Ammon's horn (tissue), 1 donor: ENCODE results near the gene TM9SF1.
"Not testable (repeated sequence)": the region's sequence is repeated elsewhere in the genome, so short reads cannot be mapped to it uniquely, and the experiment has no call there.

Experiments
- DNase-seq: peaks from one replicate; pipeline ENCODE4 v3.0.0-alpha.2; 2016; ENCODE audit warnings: low spot score

TM9SF1 gene

GRCh38 chr14:24224618-24225071 lies 29.4 kb upstream of the TM9SF1 start:
- DNase-seq = no peak

DNA sequence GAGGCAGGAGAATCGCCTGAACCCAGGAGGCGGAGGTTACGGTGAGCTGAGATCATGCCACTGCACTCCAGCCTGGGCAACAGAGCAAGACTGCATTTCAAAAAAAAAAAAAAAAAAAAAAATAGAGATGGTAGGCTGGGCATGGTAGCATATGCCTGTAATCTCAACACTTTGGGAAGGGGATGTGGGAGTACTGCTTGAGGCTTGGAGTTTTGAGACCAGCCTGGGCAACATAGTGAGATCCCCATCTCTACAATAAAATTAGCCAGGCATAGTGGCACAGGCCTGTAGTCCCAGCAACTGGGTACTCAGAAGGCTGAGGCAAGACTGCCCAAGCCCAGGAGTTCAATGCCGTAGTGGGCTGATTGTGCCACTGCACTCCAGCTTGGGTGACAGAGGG lies 27.7 kb upstream of the TM9SF1 start:
- not testable (repeated sequence) for DNase-seq

GRCh38 chr14:24219521-24219920 lies 24.3 kb upstream of the TM9SF1 start:
- no peak for DNase-seq

- DNase-seq = no peak
Measured at GRCh38 chr14:24219080-24219479, 23.8 kb upstream of the TM9SF1 start.

- not testable (repeated sequence) for DNase-seq
Measured at GRCh38 chr14:24216876-24217275, 21.6 kb upstream of the TM9SF1 start.

- DNase-seq = no peak
Measured at GRCh38 chr14:24216345-24216699, 21.1 kb upstream of the TM9SF1 start.

DNA sequence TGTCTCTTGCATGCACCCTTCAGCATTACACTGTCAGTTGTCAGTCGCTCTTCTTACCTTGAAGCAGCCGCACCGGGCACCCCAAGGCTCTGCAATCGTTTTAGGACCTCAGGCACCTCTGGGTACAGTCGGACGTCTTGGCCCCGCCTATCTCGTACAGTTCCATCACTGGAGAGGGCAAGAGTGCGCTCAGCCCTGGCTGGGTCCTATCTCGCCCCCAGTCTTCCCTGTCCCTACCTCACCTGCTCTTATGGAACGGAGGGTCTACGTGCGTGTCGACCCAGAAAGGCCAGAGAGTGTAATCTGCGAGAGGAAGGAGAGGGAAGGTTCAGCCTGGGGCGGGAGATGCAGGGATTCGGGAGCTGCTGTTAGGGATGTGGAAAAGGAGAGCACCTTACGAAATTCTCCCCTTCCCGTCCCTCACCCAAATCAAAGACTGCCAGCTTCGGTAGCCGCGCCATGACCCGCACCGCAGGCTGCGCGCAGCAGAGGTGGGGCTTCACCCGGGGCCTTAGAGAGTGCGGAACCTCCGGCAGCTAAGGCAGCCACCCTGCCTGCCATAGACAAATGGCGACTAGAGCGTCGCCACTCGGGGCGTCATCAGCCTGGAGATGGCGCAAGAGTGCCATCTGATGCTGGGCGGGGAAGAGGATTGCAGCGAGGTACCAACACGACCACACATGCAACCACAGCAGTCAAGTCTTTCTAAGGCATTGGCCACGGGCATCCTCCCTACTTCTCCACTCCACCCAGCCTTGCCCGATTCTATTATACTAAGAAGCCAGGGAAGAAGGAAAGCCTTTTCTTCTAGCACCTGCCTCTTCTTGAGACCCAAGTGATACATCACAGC lies 20.5 kb upstream of the TM9SF1 start, which contains the start of gene MDP1:
Gene MDP1 (minus strand): TSS at position 572 of the 850 bp plus-strand sequence. CDS start 111 bp downstream, at position 461.
- peak; percentile 97 for DNase-seq

GRCh38 chr14:24213866-24214662 lies 18.8 kb upstream of the TM9SF1 start:
- DNase-seq = no peak

DNA sequence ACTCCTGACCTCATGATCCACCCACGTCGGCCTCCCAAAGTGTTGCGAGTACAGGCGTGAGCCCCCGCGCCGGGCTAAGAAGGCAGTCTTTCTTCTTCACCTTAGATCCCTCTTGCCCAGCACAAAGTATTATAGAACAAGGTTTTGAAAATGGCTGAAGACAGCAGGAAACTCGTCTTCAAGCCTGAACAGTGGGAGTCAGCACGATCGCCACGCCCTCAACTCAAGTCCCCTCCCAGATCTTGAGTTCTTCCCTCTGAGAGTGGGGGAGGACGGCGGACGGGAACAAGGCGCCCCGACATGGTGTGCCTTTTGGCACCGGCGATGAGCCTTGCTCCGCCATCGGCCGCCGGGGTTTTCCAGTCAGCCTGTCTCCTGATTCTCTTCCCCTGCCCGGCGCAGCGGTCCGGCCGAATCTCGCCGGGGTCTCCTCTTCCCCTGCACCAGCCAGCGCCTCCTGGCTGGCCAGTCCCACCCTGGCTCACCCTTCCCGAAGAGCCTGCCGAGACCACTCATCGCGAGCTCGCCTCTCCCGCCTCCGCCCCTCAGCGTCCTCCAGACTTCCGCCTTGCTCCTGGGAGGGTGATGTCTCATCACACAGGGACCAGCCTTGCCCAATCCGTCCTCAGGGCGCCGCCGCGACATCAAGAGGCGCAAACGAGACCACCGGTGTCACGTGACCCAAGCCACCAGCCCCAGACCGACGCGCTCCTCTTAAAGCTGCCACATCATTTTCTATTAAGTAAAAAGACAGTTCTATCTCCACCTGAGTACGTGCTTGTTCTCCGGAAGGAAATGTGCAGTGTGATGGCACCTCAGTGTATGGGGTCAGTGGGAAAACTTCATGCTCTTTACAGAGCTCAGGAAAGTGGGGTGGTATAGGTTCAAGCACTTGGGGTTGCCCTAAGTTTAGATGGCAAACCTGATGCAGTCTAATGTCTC lies 18.0 kb upstream of the TM9SF1 start, which contains the start of gene CHMP4A:
Gene CHMP4A (minus strand): TSS at position 565 of the 942 bp plus-strand sequence. CDS start 49 bp downstream, at position 516.
- peak; percentile 98 for DNase-seq

GRCh38 chr14:24211311-24211710 lies 16.1 kb upstream of the TM9SF1 start:
- no peak for DNase-seq

GRCh38 chr14:24207625-24208024 lies 12.4 kb upstream of the TM9SF1 start:
- DNase-seq = no peak

DNA sequence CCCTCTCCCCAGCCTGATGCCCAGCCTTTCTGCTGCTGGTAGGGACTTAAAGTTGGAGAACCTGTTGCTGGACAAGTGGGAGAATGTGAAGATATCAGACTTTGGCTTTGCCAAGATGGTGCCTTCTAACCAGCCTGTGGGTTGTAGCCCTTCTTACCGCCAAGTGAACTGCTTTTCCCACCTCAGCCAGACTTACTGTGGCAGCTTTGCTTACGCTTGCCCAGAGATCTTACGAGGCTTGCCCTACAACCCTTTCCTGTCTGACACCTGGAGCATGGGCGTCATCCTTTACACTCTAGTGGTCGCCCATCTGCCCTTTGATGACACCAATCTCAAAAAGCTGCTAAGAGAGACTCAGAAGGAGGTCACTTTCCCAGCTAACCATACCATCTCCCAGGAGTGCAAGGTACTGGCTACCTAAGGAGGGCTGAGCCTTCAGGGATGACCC lies 11.9 kb upstream of the TM9SF1 start:
- no peak for DNase-seq

DNA sequence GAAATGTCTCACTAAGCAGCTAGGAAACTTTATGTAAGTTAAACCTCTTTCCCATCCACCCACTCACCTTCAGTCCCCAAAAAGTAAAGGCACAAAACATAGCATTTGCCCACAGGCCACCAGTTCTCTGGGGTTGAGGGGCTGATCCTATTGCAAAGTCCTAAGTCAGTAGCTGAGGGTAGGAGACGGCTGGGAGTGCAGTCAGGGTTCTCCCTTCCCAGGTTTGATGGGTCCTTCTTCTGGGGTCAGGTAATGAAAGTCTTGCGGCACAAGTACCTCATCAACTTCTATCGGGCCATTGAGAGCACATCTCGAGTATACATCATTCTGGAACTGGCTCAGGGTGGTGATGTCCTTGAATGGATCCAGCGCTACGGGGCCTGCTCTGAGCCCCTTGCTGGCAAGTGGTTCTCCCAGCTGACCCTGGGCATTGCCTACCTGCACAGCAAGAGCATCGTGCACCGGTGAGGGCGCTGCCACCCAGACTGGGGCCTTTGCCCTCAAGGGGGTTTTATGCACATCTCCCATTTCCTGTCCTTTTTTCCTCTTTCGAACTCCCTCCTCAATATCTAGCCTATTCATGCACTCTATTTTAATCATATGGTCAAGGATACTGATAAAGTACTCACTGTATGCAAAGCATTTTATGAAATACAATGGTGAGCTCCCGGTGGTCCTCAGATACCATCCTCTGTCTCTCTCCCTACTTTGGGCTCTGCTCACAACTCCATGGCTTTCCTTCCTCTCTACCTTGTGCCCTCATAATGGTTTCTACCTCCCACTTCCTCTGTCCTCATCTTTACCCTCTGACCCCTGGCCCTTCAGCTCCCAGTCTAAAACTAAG lies 11.2 kb upstream of the TM9SF1 start:
- no peak for DNase-seq

DNA sequence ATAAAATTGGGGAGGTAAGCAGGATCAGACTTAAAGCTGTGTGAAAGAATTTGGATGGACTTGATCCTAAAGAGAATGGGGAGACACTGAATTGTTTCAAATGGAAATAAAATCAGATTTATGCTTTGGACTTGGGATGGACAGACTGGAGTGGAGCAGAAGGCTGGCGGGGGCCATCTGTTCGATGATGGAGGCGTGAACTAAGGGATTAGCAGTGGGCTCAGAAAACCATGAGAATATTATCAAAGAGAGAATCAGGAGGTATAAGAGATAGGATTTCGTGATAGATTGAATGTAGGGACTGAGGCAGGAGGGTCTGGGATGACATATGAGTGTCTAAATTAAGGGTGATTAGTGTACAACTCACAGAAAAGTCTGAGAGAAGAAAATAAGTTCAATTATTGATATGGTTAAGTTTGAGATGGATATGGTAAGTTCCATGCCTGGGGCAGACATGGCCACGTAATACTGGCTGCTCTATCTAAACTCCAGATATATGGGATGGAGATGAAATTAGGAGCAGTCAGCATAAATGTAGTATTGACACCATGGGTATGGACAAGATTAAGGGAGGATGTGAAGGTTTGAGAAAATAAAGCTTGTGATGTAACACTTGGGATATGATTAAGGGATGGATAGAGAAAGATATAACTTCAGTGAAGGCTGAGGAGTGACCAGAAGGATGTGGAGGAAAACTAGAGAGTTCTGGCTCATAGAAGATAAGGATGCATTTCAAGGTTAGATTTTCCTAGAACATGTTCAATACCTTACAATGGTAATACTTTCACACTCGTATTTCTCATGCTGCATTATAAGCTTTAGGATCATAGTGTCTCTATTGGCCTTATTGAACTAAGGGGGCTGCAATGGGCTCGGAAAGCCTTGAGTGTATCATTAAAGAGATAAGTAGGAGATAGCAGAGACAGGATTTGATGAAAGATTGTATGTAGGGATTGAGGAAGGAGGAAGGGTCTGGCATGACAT lies 9.2 kb upstream of the TM9SF1 start:
- DNase-seq = no peak

DNA sequence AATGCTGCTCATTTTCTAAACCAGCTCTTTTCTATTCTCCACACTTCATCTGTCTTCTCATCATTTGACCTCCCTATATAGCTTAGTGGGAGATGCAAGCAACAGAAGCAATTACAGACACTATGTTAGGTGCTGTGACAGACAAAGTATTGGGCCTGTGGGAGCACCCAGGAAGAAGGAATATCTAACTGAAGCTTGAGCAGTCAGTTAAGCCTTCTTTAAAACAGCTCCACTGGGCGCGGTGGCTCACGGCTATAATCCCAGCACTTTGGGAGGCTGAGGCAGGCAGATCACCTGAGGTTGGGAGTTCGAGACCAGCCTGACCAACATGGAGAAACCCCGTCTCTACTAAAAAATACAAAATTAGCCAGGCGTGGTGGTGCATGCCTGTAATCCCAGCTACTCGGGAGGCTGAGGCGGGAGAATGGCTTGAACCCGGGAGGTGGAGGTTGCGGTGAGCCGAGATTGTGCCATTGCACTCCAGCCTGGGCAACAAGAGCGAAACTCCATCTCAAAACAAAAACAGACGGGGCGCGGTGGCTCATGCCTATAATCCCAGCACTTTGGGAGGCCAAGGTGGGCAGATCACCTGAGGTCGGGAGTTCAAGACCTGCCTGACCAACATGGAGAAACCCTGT lies 8.1 kb upstream of the TM9SF1 start:
- not testable (repeated sequence) for DNase-seq

- DNase-seq = not testable (repeated sequence)
Measured at GRCh38 chr14:24202538-24202937, 7.3 kb upstream of the TM9SF1 start.

DNA sequence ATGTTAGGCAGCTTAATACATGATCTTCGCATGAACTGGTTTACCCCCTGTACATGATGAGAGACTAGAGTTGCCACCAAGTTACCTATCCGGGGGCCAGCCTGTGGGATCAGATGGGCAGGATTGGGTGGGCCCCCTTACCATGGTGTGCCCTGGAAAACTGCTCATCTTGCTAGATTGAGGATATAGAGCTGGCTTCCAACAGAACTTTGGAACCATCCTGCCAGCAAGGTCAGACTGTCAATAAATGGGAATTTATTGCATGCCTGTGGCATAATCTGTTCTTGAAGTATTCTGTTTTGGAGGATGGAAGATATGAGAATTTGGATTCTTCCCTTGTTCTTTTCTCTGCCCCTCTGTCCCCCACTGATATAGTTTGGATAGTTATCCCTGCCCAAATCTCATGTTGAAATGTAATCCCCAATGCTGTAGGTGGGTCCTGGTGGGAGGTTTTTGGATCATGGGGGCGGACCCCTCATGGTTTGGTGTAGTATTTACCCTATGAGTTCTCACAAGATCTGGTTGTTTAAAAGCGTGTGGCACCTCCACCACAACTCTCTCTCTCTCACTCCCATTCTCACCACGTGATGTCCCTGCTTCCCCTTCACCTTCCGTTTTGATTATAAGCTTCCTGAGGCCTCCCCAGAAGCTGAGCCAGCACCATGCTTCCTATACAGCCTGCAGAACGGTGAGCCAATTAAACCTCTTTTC lies 3.7 kb upstream of the TM9SF1 start:
- no peak for DNase-seq

- no peak for DNase-seq
Measured at GRCh38 chr14:24197056-24197450, 1.8 kb upstream of the TM9SF1 start.
